NT2/D1 (cell line): ENCODE measurements around the gene GK.

ENCODE experiments used
- SUZ12 ChIP-seq: IDR thresholded peaks from 2 replicates; pipeline ENCODE4 v1.6.1; 2011; ENCODE audit not compliant: insufficient read length, insufficient read depth; ENCODE audit errors: extremely low read depth
- YY1 ChIP-seq: IDR thresholded peaks from 2 replicates; pipeline ENCODE4 v1.6.1; 2011; ENCODE audit not compliant: insufficient read length, insufficient read depth

GRCh38 chrX:30637874-30638815 lies 15.1 kb upstream of the GK start:
- TF ChIP-seq YY1 (no peak), SUZ12 (no peak)
